CD14-positive monocyte (primary cell): ENCODE data around the gene DNALI1. TPM values are rescaled to one million over a fixed set of nuclear protein-coding genes. Genes with fewer than 3 reads are reported as not detected.
A peak's percentile ranks its signal among the peaks of the same experiment; 100 is the strongest.

Experiments used
- DNase-seq, 3 donors: peaks; one replicate each; pipeline ENCODE4 v3.0.0-alpha.2; 2011 to 2022
- H2AFZ ChIP-seq: 2 replicates; pipeline ENCODE4 v1.6.0; 2012; ENCODE audit warnings: mild to moderate bottlenecking, low read depth, low read length, inconsistent platforms; ENCODE audit not compliant: insufficient read depth, poor library complexity, severe bottlenecking
- H3K27ac ChIP-seq, 2 donors: 1 replicate in 1 of 2; 2 replicates in 1 of 2; pipeline ENCODE4 v1.5.1; 2012 to 2013; ENCODE audit warnings: low read length in 2 of 2, control low read depth in 1 of 2, inconsistent platforms in 1 of 2, low read depth in 1 of 2, mild to moderate bottlenecking in 1 of 2
- H3K27me3 ChIP-seq, 2 donors: one replicate each; pipeline versions ENCODE4 v1.6.0 to v1.6.1; 2011 to 2013; ENCODE audit warnings: low read length in 2 of 2; ENCODE audit not compliant: control insufficient read depth in 2 of 2, insufficient read depth in 2 of 2
- H3K36me3 ChIP-seq, 2 donors: replicated peaks in 1 of 2; 1 replicate in 1 of 2; 2 replicates in 1 of 2; pipeline versions ENCODE4 v1.5.1 to v1.6.1; 2012 to 2013; ENCODE audit warnings: low read length in 2 of 2, control low read depth in 1 of 2, inconsistent platforms in 1 of 2, mild to moderate bottlenecking in 1 of 2; ENCODE audit not compliant: insufficient read depth in 2 of 2, control insufficient read depth in 1 of 2
- H3K4me1 ChIP-seq, 2 donors: 1 replicate in 1 of 2; 2 replicates in 1 of 2; pipeline versions ENCODE4 v1.5.1 to v1.6.1; 2012 to 2013; ENCODE audit warnings: low read length in 2 of 2, control low read depth in 1 of 2, inconsistent platforms in 1 of 2, mild to moderate bottlenecking in 1 of 2, moderate library complexity in 1 of 2; ENCODE audit not compliant: insufficient read depth in 2 of 2, control insufficient read depth in 1 of 2
- H3K4me2 ChIP-seq: replicated peaks from 2 replicates; pipeline ENCODE3; 2012; ENCODE audit warnings: low read length, moderate library complexity, mild to moderate bottlenecking; ENCODE audit not compliant: poor library complexity, severe bottlenecking; ENCODE audit errors: extremely low read depth
- H3K4me3 ChIP-seq, 3 experiments: fragments of 200-600 bp in 1 of 3; sonication (generic) in 1 of 3; replicated peaks in 1 of 3; 1 replicate in 2 of 3; 2 replicates in 1 of 3; pipeline ENCODE4 v1.5.1; 2011 to 2013; ENCODE audit warnings: low read length in 3 of 3, mild to moderate bottlenecking in 3 of 3, control low read depth in 2 of 3, low read depth in 2 of 3, inconsistent platforms in 1 of 3, moderate library complexity in 1 of 3
- H3K79me2 ChIP-seq: 2 replicates; pipeline ENCODE4 v1.6.0; 2012; ENCODE audit warnings: mild to moderate bottlenecking, control low read depth, inconsistent platforms, low read length, moderate library complexity; ENCODE audit not compliant: insufficient read depth
- H3K9ac ChIP-seq: 2 replicates; pipeline ENCODE4 v1.6.0; 2017; ENCODE audit warnings: low read length, mild to moderate bottlenecking; ENCODE audit not compliant: insufficient read depth, poor library complexity, severe bottlenecking
- H3K9me3 ChIP-seq, 2 donors: replicated peaks in 1 of 2; 1 replicate in 1 of 2; 2 replicates in 1 of 2; pipeline versions ENCODE4 v1.5.1 to v1.6.1; 2012 to 2013; ENCODE audit warnings: low read length in 2 of 2, control low read depth in 1 of 2; ENCODE audit not compliant: control insufficient read depth in 1 of 2, insufficient read depth in 1 of 2
- H4K20me1 ChIP-seq: 2 replicates; pipeline ENCODE4 v1.6.0; 2012; ENCODE audit warnings: mild to moderate bottlenecking, low read length, control low read depth, moderate library complexity; ENCODE audit not compliant: insufficient read depth
- H3K27ac Mint-ChIP-seq, 7 donors: one replicate each; pipeline ENCODE4 v1.8.0; 2020; ENCODE audit warnings: mild to moderate bottlenecking in 7 of 7, mixed read lengths in 7 of 7, moderate library complexity in 6 of 7, inconsistent platforms in 2 of 7
- H3K27me3 Mint-ChIP-seq, 3 donors: one replicate each; pipeline ENCODE4 v1.8.0; 2021 to 2022; ENCODE audit warnings: low read depth in 3 of 3, mild to moderate bottlenecking in 3 of 3, mixed read lengths in 3 of 3, moderate library complexity in 3 of 3, inconsistent platforms in 1 of 3
- H3K36me3 Mint-ChIP-seq, 2 donors: one replicate each; pipeline ENCODE4 v1.8.0; 2020; ENCODE audit warnings: mixed read lengths in 2 of 2, inconsistent platforms in 1 of 2, mild to moderate bottlenecking in 1 of 2
- H3K4me1 Mint-ChIP-seq: one replicate; pipeline ENCODE4 v1.8.0; 2020; ENCODE audit warnings: mild to moderate bottlenecking, mixed read lengths
- H3K4me3 Mint-ChIP-seq, 2 donors: one replicate each; pipeline ENCODE4 v1.8.0; 2020; ENCODE audit warnings: mild to moderate bottlenecking in 2 of 2, mixed read lengths in 2 of 2, moderate library complexity in 1 of 2
- H3K9me3 Mint-ChIP-seq, 7 donors: one replicate each; pipeline ENCODE4 v1.8.0; 2020 to 2022; ENCODE audit warnings: mixed read lengths in 7 of 7, mild to moderate bottlenecking in 6 of 7, moderate library complexity in 6 of 7, inconsistent platforms in 2 of 7
- CTCF ChIP-seq: fragments of 200-600 bp; IDR thresholded peaks from one replicate; pipeline ENCODE4 v1.8.0; 2022; ENCODE audit warnings: antibody characterized with exemption, mild to moderate bottlenecking
- WGBS: methylation state at CpG from one replicate; pipeline ENCODE4 v1.1.5; 2013; ENCODE audit warnings: missing lambda C conversion rate; ENCODE audit not compliant: insufficient coverage; 5-methylcytosine and 5-hydroxymethylcytosine counted together
- intact Hi-C, 2 donors: fragments of 100-400 bp; cut with micrococcal nuclease; formaldehyde crosslinking; loops; one replicate each; pipeline versions ENCODE4 v1.15.0 to v1.15.1; 2023
- polyA plus RNA-seq, 3 donors: library from polyadenylated mRNA; depleted of rRNA in 1 of 3; unstranded in 2 of 3; stranded (reverse) in 1 of 3; fragments of 300-500 nt in 2 of 3; fragments of >200 nt in 1 of 3; fragmentation: Illumina TruSeq in 2 of 3; gene quantifications; 1 replicate in 2 of 3; 2 replicates in 1 of 3; pipeline ENCODE4 v1.2.3, GENCODE V29; 2012 to 2021

The DNALI1 gene
- polyA plus RNA-seq, 3 donors = not detected

GRCh38 chr1:37595440-37596181, 38.9 kb downstream of the DNALI1 start, which contains the start of gene GNL2:
GNL2 (minus strand) TSS chr1:37595937; CDS start chr1:37595822, 115 bp downstream.
- Histone ChIP-seq H3K27ac (peak within 1 kb of the TSS; percentile 90 to 97), H3K27me3 (peaks cover 0 to 2% of the 10 kb centered on the region in 2 donors), H3K4me2 (peak within 1 kb of the TSS; percentile 99), H3K79me2 (peaks cover 40% of the 10 kb centered on the region), H3K9me3 (no peaks in the 10 kb centered on the region), H3K36me3 (peaks cover 26 to 35% of the 10 kb centered on the region in 2 donors), H3K9ac (peak within 1 kb of the TSS; percentile 83), H3K4me3 (peak within 1 kb of the TSS; percentile 75 to 97 (median 89)), H2AFZ (peak within 1 kb of the TSS; percentile 97), H4K20me1 (peaks cover 43% of the 10 kb centered on the region), H3K4me1 (peaks cover 17 to 21% of the 10 kb centered on the region in 2 donors)
- peaks cover 0 to 2% (median 0%) of the 10 kb centered on the region in 7 donors for H3K9me3 Mint-ChIP-seq
- under 1% methylated on average over 51 of the region's 51 CpGs for WGBS
- H3K27me3 Mint-ChIP-seq = peaks cover 0 to 4% (median 4%) of the 10 kb centered on the region in 3 donors
- H3K27ac Mint-ChIP-seq = peak within 1 kb of the TSS; percentile 99 to 100 (median 99)
- peaks cover 25 to 28% of the 10 kb centered on the region in 2 donors for H3K36me3 Mint-ChIP-seq
- no peak for TF ChIP-seq CTCF
- H3K4me1 Mint-ChIP-seq = peaks cover 19% of the 10 kb centered on the region
- peak; percentile 98 for DNase-seq
- intact Hi-C loops = loop anchor here (2.0 to 10.0 kb wide), 5 partner anchors 38 to 419 kb away; partner anchors contain the start of genes CDCA8 (in 1 of the 2), DNALI1 (in 1 of the 2), MTF1 (in 1 of the 2) and SNIP1 (in 1 of the 2)
- peak within 1 kb of the TSS; percentile 96 to 99 for H3K4me3 Mint-ChIP-seq

GRCh38 chr1:37596182-37596667, 39.5 kb downstream of the DNALI1 start:
- H3K79me2 ChIP-seq = peaks cover 40% of the 10 kb centered on the region
- Mint-ChIP-seq H3K9me3 (peaks cover 0 to 2% (median 0%) of the 10 kb centered on the region in 7 donors), H3K4me1 (peaks cover 19% of the 10 kb centered on the region), H3K27me3 (peaks cover 0 to 4% (median 4%) of the 10 kb centered on the region in 3 donors), H3K4me3 (peak overlapping the region; percentile 96 to 99), H3K36me3 (peaks cover 19 to 22% of the 10 kb centered on the region in 2 donors), H3K27ac (peak overlapping the region; percentile 99 to 100 (median 99))
- H2AFZ ChIP-seq = peak overlapping the region; percentile 97
- H3K27me3 ChIP-seq = peaks cover 0 to 2% of the 10 kb centered on the region in 2 donors
- no peaks in the 10 kb centered on the region for H3K9me3 ChIP-seq
- intact Hi-C loops = loop anchor here (2.0 to 10.0 kb wide), 4 partner anchors 39 to 419 kb away; partner anchors contain the start of genes DNALI1 (in 1 of the 2), MTF1 (in 1 of the 2), SNIP1 (in 1 of the 2) and UTP11 (in 1 of the 2)
- peaks cover 37% of the 10 kb centered on the region for H4K20me1 ChIP-seq
- H3K4me3 ChIP-seq = peak overlapping the region; percentile 75 to 97 (median 89)
- H3K4me2 ChIP-seq = peak overlapping the region; percentile 99
- WGBS = no CpG with 5 or more reads among the region's 3 CpGs
- H3K9ac ChIP-seq = peak overlapping the region; percentile 83
- DNase-seq = no peak
- H3K4me1 ChIP-seq = peaks cover 17 to 21% of the 10 kb centered on the region in 2 donors
- peak overlapping the region in 1 of 2 donors; percentile 97 for H3K27ac ChIP-seq
- no peak for TF ChIP-seq CTCF
- H3K36me3 ChIP-seq = peaks cover 20 to 29% of the 10 kb centered on the region in 2 donors
